HG02870 (cell line): ENCODE data around the gene FOXN4.

ENCODE experiments used
- ATAC-seq: cut with Tn5 transposase; IDR thresholded peaks from one replicate; pipeline ENCODE4 v1.9.1; 2021; ENCODE audit warnings: mild to moderate bottlenecking, moderate library complexity; ENCODE audit not compliant: unreplicated experiment

Gene FOXN4

DNA sequence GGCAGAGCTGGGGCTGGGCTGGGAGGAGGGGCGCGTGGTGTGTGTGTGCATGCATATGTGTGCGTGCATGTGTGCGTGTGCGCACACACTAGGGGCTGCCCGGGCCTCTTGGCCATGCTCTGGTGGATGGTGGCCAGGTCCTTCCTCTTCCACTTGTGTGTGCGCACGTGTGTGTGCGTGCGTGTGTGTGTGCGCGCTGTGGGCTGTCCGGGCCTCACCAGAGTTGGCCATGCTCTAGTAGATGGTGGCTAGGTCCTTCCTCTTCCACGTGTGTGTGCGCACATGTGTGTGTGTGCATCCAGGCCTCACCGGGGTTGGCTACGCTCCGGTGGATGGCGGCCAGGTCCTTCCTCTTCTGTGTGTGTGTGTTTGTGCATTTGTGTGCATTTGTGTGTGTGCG, 24.7 kb downstream of the FOXN4 start:
- no peak for ATAC-seq

DNA sequence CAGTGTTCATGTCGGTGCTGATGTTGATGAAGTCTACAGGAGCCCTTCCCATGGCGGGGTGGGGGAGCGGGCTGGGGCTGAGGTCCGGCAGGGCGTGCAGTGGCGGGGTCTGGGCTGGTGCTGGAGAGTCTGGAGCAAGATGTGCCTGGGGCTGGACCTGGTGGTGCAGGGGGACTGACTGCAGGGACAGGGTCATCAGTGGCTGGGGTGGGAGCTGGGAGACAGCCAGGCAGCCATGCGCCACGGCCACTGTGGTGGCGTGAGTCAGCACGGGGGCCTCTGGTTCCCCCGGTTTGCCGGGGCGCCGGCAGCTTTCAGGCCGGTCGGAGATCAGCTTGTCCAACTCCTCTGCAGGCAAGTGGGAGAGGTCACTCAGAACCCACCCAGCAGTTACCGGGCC, 27.6 kb downstream of the FOXN4 start:
- ATAC-seq, result no peak

DNA sequence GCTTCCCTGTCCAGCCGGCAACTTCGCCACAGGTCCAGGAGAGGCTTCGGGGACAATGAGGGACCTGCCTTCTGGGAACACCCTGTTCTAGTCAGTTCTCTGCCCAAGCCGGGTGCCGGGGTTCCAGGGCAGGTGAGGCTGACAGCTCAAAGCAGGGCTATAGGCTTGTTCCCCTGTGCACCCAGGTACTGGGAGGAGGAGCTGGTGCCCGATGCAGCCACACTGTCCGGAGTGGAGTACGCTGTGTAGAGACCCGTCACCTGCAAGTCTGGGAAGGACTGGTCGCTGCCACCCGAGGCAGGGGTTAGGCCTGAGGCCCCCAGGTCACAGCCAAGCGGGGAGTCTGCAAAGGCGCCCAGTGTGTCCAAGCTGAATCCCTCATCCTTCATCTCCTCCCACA, 29.6 kb downstream of the FOXN4 start:
- ATAC-seq, result no peak

DNA sequence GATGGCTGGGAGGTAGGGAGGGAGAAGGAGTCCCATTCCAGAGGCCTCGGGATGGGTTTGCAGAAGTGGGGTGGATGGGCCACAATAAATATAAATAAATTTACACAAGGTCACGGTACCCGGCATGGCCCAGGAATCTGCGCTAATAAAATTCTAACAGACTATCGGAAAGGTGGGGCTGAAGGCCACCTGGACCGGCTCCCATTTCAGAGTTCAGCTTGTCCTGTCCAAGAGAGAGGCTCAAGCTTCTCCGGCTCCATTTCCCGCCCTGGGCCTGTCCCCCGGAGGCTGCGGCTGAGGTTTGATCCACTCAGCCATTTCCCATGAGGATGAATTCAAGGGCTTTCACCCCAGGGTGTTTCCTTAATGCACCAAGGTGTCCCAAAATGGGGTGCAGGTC, 30.2 kb downstream of the FOXN4 start:
- no peak for ATAC-seq

DNA sequence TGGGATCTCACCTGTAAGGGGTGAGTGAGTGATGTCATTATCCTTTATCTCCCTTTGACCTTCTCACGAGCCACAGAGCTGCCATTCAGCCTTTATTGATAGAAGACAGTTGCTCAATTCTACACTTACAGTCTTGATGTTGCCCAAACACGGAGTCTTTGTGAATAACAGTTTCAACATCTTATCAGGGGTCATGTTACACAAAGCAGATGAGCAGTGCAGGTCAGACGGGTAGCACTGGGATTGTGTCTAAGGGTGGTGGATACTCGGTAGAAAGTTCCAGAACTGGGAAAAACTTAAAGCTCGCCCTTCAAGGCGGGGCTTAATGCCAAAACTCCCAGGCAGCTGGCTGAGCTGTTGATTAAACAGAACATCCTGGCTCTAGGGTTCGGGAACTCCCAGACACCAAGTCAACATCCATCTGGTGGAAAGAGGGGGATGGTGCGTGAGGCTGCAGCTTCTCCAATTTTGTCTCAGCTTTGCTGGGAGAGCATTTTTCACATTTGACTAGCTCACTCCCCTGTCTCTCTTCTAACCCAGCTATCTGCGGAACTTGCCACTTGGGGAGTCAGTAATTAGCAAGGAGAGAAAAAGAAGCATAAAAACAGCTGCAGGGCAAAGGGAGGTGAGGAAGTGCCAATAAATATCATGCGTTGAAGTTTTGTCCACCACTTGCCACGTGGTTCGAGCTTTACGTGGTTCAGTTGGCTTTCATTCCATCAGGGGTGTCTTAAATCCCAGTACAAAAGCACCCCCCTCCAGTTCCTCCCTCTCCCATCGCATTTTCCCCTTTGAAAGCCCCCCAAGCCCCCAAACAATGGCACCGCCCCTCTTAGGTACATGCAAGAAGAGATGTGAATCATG, 31.0 kb downstream of the FOXN4 start:
- ATAC-seq, result no peak

DNA sequence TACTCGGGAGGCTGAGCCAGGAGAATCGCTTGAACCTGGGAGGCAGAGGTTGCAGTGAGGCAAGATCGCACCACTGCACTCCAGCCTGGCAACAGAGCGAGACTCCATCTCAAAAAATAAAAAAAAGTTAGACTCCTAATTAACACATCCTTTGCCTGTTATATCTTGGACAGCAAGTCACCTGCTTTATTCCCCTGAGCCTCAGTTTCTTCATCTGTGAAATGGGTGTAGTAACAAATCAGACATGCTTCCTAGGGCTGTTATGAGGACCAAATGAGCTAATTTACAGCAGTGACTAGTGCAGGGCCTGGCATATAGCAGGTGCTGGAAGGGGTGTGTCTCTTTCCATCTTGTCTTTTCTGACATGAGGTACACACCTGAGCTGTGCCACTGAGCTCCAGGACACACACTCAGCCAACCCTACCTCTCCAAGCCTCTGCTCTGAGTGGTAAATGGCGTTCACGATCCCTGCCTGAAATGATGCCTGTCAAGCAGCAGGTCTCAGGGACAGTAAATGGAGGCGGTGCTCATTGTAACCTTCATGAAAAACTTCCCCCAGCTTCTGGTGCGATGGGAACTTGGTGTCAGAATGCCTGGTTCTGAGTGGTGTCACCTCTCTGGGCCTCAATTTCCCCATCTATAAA, 31.7 kb downstream of the FOXN4 start:
- no peak for ATAC-seq

DNA sequence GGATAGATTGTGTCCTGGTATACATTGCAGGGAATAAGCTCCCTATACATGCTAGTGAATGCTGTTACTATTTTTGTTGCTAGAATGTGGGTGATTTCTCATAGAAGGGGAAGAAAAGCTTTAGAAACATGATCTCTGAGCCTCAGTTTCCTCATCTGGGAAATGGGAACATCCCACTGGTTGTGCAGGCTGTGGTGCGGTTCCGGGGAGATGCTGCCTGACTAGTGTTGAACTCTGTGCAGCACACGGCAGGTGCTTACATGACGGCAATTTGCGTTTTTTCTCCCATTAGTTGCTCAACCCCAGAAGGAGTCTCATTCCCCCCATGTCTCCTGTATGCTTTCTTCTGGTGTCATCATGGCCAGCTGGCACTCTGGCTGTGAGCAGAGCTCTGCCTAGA, 32.9 kb downstream of the FOXN4 start:
- no peak for ATAC-seq

DNA sequence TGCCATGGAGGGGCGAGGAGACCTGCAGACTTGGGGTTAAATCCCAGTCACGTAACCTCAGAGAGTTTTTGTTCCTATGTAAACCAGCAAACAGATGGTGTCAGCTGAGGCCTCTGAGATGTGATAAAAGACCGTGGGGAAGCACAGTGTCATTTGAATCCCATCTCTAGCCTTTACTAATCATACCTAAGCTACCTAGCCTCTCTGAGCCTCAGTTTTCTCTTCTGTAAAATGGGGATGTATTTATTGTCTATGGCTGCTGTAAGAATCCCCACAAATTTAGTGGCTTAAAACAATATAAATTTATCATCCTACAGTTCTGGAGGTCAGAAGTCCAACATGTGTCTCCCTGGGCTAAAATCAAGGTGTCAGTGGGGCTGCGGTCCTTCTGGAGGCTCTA, 33.9 kb downstream of the FOXN4 start:
- no peak for ATAC-seq

DNA sequence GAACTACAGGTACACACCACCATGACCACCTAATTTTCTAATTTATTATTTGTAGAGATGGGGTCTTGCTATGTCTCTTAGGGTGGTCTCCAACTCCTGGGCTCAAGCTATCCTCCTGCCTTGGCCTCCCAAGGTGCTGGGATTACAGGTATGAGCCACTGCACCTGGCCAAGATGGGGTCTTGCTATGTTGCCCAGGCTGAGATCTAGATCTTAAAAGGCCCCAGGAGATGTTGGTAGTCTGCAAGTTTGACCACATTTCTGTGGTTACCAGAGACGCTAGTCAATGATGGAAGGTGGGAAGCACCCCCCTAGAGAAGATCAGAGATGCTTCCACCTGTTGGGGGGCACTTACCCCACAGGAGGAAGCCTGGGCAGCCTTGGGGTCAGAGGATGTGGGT, 34.7 kb downstream of the FOXN4 start:
- ATAC-seq, result no peak

DNA sequence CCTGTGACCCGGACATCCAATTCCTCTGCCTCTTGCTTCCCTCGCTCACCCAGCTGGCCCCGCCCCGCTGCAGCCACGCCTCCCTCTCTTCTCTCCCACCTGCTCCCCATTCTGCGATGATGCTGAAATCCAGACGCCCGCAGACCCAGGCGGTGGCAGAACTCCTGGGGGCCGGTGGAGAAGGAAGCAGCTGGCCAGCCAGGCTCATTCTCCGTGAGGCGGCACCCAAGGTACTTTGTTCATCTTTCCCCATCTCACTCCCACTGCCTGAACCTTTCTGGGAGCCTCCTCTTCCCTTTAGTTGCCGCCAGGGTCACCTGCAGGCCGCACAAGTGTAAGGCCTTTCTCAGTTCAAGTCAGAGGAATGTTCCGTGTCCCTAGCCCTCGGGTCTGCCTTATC, 35.7 kb downstream of the FOXN4 start:
- no peak for ATAC-seq

DNA sequence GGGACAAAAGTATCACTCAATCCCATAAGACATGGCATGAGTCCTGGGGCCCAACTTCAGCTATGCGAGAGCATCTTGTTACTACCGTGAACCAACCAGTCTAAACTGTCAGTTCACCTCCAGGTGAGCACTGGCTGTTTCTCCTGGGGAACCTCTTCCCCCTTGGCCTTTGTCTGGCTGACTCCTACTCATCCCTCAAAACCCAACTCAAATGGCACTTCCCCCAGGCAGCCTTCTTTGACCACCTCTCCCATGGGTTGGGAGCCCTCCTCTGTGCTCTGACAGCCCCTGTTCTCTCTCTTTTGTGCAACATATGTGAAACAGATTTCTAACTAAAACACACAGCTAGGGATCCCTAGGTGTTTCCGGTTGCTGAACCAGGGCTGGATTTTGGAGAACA, 37.7 kb downstream of the FOXN4 start:
- ATAC-seq, result no peak

DNA sequence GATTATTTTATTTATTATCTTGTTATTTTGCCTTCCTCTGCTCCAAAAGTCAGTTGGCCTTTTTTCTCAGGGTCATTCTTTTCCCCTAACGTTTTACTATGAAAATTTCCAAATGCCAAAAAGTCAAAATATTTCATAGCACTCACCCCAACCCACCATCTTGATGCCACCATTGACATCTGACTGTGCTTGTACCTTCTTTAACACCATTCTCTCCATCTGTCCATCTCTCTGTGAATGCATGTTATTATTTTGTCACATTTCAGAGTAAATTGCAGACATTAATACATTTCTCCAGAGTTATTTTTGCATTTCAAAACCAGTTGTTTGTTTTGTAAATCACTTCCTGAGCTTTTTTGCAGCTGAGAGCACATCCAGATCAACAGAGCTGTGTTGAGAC, 38.6 kb downstream of the FOXN4 start:
- ATAC-seq, result no peak

DNA sequence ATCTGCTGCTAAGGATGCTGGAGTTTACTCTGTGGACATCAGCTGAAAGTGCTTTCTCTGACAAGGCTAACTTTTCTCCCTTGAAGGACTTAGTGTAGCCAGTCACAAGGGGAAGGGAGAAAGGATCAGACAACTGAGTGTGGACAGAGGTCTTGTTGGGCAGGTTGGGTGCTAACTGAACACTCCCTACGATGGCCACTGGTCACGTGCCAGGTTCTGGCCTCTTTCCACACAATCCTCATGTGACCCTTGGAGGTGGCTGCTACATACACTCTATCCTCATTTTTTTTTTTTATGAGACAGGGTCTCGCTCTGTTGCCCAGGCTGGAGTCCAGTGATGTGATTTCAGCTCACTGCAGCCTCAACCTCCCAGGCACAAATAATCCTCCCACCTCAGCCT, 39.7 kb downstream of the FOXN4 start:
- no peak for ATAC-seq

DNA sequence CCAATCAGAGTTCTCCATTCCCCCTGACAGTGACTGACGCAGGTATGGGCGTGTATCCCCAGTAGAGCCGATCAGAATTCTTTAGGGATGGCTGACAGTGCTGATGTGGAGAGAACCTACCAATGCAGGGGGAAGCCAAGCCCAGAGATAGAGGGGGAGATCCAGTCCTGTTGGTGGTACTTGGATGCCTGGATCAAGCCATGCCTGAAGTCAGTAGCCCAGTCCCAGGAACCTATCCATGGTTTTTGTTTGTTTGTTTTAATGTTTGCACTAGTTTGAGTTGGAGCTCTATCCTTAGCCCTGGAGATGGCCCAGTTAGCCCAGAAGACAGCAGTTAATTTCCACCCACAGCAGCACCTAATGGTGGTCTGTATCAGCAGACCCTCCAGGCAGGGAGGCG, 40.2 kb downstream of the FOXN4 start:
- ATAC-seq, result no peak

DNA sequence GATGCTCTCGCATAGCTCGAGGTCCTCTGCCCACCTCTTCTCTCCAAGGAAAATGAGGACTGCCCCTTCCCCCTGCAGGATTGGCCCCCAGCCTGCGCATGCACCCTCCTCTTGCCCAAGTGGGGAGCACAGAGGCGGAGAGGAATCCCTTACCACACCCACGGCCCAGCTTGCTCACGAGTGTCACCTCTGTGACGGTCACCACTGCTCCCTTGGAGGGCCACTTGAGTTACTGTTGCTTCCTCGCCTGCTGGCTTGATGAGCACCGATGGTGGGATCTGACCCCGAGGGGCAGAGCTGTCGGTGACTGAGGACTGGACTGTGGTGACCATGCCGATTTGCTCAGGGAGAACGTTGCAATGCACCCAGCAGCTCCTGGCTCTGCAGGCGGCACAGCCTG, 41.7 kb downstream of the FOXN4 start:
- no peak for ATAC-seq

DNA sequence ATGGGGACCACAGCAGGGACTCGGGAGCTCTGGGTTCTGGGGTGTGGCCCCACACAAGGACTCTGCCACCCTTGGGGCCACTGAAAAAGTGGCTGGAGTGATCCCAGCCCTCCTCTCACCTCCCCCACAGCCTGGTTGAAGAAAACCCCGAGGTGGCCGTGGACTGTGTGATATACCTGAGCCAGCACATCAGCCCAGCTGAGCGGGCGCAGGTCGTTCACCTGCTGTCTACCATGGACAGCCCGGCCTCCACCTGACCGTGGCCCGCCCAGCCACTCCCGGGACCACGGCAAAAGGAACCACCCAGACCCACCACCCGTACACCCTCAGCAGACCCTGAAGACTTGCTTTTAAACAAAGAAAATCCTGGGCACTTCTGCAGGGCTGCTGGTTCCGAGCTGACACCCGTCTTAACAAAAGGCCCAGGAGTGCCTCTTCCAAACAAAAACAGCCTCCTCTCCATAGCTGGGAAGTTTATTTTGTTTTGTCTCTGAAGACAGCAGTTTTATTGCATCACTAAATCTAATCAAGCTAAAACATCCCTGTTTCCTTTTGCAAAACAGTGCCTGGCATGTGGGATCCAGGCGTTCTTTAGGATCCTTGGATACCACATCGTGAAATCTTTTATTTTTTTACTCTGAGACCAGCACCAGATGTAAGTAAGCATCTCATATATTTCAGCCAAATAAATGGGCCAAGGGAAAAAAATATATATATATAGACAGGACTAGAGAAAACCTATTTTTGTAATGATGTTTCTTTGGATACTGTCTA, 42.8 kb downstream of the FOXN4 start:
- no peak for ATAC-seq

DNA sequence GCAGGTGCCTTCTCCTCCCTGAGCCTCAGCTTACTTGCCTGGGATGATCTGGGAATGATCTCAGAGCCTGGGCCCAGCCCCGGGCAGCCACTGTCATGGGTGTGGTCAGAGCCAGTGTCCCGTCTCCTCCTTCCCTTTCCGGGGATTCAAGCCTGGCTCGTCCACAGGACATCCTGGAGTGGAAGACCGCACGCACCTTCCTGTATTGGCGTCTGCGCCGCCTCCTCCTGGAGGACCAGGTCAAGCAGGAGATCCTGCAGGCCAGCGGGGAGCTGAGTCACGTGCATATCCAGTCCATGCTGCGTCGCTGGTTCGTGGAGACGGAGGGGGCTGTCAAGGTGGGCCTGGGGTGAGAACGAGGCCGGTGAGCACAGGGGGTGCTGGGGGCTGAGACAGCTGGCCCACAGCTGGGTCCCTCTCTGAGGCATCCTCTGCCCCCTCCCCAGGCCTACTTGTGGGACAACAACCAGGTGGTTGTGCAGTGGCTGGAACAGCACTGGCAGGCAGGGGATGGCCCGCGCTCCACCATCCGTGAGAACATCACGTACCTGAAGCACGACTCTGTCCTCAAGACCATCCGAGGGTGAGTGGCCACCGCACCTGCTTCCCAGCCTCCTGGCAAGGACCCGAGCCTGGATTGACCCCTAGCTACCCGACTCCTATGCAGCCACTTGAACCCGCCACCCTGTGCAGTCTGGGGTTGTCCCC, 44.0 kb downstream of the FOXN4 start:
- ATAC-seq, result no peak

DNA sequence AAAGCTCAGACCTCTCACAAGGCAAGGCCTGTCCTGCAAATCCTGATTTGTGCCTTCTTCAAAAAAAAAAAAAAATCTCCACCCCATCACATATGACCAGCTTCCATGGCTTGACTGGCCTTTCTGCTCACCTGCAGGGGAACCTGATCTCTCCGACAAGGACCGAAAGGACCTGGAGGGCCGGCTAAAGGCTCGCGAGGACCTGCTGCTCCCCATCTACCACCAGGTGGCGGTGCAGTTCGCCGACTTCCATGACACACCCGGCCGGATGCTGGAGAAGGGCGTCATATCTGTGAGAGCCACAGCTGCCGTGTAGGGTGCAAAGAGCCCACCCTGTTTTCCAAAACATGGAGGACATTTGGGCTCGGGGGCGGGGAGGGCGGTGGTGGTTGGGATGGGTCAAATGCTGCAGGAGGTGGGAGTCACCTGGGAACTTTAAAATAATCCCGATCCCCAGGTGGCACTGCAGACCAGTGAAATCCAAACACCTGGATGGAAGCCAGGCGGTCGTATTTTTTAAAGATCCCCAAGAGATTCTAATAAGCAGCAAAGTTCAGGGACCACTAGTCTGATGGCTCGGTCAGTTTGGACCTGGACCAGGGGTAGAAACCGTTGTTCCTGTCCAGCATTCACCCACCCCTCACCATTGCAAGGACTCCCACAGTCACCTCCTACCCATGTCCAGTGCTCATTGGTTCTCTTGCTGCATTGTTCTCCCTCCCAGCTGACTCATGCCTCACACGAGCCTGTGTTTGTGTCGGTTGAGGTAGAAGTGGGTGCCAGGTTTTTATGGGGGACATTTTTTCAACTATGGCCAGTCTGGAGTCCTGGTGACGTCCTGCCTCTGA, 44.8 kb downstream of the FOXN4 start:
- ATAC-seq, result no peak

DNA sequence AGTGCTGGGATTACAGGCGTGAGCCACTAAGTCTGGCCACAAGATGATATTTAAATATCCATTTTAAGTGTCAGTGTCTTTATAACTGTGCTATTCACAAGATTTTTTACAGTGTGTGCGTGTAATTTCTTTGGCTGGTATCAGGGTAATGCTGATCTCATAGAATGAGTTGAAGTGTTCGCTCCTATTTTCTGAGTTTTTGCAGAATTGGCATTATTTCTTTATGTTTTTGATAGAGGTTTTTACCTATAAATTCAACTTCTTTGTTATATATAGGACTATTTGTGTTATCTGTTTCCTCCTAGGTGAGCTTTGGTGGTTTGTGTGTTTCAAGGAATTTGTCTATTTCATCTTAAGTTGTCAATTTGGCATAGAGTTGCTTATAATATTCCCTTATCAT, 45.6 kb downstream of the FOXN4 start:
- ATAC-seq, result no peak

DNA sequence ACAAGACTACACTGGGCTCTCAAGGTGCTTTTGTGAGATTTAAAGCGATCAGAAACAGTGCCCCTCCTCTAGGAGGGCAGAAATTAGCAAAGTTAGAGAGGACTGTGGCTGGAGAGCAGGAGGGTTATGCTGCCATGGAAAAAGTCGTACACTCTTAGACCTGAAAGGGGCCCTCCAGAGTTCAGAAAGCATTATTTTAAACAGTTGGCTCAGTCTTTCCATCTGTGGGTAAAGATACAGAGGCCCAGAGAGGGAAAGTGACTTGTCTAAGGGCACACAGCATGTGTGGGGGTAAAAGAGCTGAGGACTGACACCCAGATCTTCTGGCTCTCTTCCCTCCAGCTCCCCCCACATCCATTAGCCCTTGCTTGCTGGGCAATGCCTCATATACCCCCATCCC, 47.1 kb downstream of the FOXN4 start:
- no peak for ATAC-seq
